BE2C (cell line): ENCODE measurements around the gene TRIM7.

ENCODE experiments used
- DNase-seq: peaks from one replicate; pipeline ENCODE4 v3.0.0-alpha.2; 2020
- H3K27me3 ChIP-seq: fragments of 250-450 bp; sonication (Bioruptor Pico); 2 replicates; pipeline ENCODE4 v1.5.1; 2020; ENCODE audit warnings: mild to moderate bottlenecking
- H3K36me3 ChIP-seq: fragments of 250-450 bp; sonication (Bioruptor Pico); 2 replicates; pipeline ENCODE4 v1.5.1; 2020; ENCODE audit warnings: mild to moderate bottlenecking
- H3K4me1 ChIP-seq: fragments of 250-450 bp; sonication (Bioruptor Pico); 2 replicates; pipeline ENCODE4 v1.5.1; 2020
- H3K4me3 ChIP-seq: 2 replicates; pipeline ENCODE4 v1.5.1; 2011; ENCODE audit warnings: low read depth, low read length
- H3K9me3 ChIP-seq: fragments of 250-450 bp; sonication (Bioruptor Pico); 2 replicates; pipeline ENCODE4 v1.5.1; 2020
- CTCF ChIP-seq: IDR thresholded peaks from 2 replicates; pipeline ENCODE4 v1.5.1; 2012; ENCODE audit warnings: mild to moderate bottlenecking, low read depth, low read length

TRIM7 gene

GRCh38 chr5:181224390-181225229 lies 19.6 kb upstream of the TRIM7 start:
- no peak for TF ChIP-seq CTCF
- no peak for DNase-seq
- Histone ChIP-seq H3K4me3 (peak overlapping the region; percentile 89), H3K36me3 (no peaks in the 10 kb centered on the region; the same call in 1 of the 2 replicates), H3K27me3 (no peaks in the 10 kb centered on the region), H3K4me1 (no peaks in the 10 kb centered on the region), H3K9me3 (no peaks in the 10 kb centered on the region)

GRCh38 chr5:181223729-181224389 lies 18.9 kb upstream of the TRIM7 start:
- TF ChIP-seq CTCF: no peak
- Histone ChIP-seq H3K4me3 (peak overlapping the region; percentile 89), H3K4me1 (no peaks in the 10 kb centered on the region), H3K9me3 (no peaks in the 10 kb centered on the region), H3K36me3 (no peaks in the 10 kb centered on the region), H3K27me3 (no peaks in the 10 kb centered on the region)
- peak; percentile 79 for DNase-seq

GRCh38 chr5:181223058-181223728 lies 18.2 kb upstream of the TRIM7 start, which contains the start of gene TRIM41:
TRIM41 (plus strand) TSS chr5:181223281; CDS start chr5:181224000, 719 bp downstream.
- Histone ChIP-seq H3K36me3 (no peaks in the 10 kb centered on the region), H3K9me3 (no peaks in the 10 kb centered on the region), H3K27me3 (no peaks in the 10 kb centered on the region), H3K4me1 (no peaks in the 10 kb centered on the region), H3K4me3 (peak within 1 kb of the TSS; percentile 89)
- peak; percentile 100 for DNase-seq
- TF ChIP-seq CTCF: 0 out of 2 replicates have a peak, but pooled peaks have one; percentile 11

- Histone ChIP-seq H3K27me3 (no peaks in the 10 kb centered on the region), H3K9me3 (no peaks in the 10 kb centered on the region), H3K4me3 (peak overlapping the region; percentile 89), H3K36me3 (no peaks in the 10 kb centered on the region), H3K4me1 (no peaks in the 10 kb centered on the region)
- no peak for TF ChIP-seq CTCF
- peak; percentile 74 for DNase-seq
Observed at GRCh38 chr5:181222630-181223057, 17.6 kb upstream of the TRIM7 start.

GRCh38 chr5:181221792-181222629 lies 17.0 kb upstream of the TRIM7 start:
- H3K9me3 ChIP-seq: no peaks in the 10 kb centered on the region
- H3K4me1 ChIP-seq: no peaks in the 10 kb centered on the region
- no peaks in the 10 kb centered on the region for H3K27me3 ChIP-seq
- H3K36me3 ChIP-seq: no peaks in the 10 kb centered on the region
- no peak for TF ChIP-seq CTCF
- DNase-seq: peak; percentile 95
- peak overlapping the region; percentile 89 for H3K4me3 ChIP-seq
